NCI-H748 (cell line): ENCODE results near the gene AP4E1.
"Not testable (repeated sequence)": the region's sequence is repeated elsewhere in the genome, so short reads cannot be mapped to it uniquely, and the experiment has no call there.

Source experiments
- DNase-seq: peaks from one replicate; lab custom pipeline; 2025; ENCODE audit not compliant: unreplicated experiment; lab: John Stamatoyannopoulos, UW

The AP4E1 gene

GRCh38 chr15:50908209-50909009 lies at the start of gene AP4E1:
AP4E1 (plus strand) TSS chr15:50908683; CDS start chr15:50908779, 96 bp downstream.
- peak; percentile 87 for DNase-seq

- DNase-seq = no peak
Measured at GRCh38 chr15:50860824-50861223, 47.7 kb upstream of the AP4E1 start.

- DNase-seq = no peak
Measured at GRCh38 chr15:50862553-50862952, 45.9 kb upstream of the AP4E1 start.

- no peak for DNase-seq
Measured at GRCh38 chr15:50864873-50865272, 43.6 kb upstream of the AP4E1 start.

- DNase-seq = no peak
Measured at GRCh38 chr15:50865515-50866353, 42.7 kb upstream of the AP4E1 start.

- no peak for DNase-seq
Measured at GRCh38 chr15:50871832-50872231, 36.7 kb upstream of the AP4E1 start.

GRCh38 chr15:50872832-50873426 lies 35.6 kb upstream of the AP4E1 start:
- DNase-seq = no peak

GRCh38 chr15:50873935-50874361 lies 34.5 kb upstream of the AP4E1 start:
- no peak for DNase-seq

GRCh38 chr15:50875238-50875637 lies 33.2 kb upstream of the AP4E1 start:
- not testable (repeated sequence) for DNase-seq

- DNase-seq = no peak
Measured at GRCh38 chr15:50876260-50876988, 32.1 kb upstream of the AP4E1 start.

GRCh38 chr15:50876989-50877360 lies 31.5 kb upstream of the AP4E1 start:
- DNase-seq = peak; percentile 55

GRCh38 chr15:50879016-50879617 lies 29.4 kb upstream of the AP4E1 start:
- no peak for DNase-seq

- DNase-seq = no peak
Measured at GRCh38 chr15:50880206-50880605, 28.3 kb upstream of the AP4E1 start.

GRCh38 chr15:50880651-50881114 lies 27.8 kb upstream of the AP4E1 start:
- DNase-seq = no peak

- no peak for DNase-seq
Measured at GRCh38 chr15:50881121-50882048, 27.1 kb upstream of the AP4E1 start.

GRCh38 chr15:50883903-50884302 lies 24.6 kb upstream of the AP4E1 start:
- DNase-seq = no peak

- no peak for DNase-seq
Measured at GRCh38 chr15:50884540-50884939, 23.9 kb upstream of the AP4E1 start.

GRCh38 chr15:50886139-50886467 lies 22.4 kb upstream of the AP4E1 start:
- DNase-seq = no peak

GRCh38 chr15:50886611-50887345 lies 21.7 kb upstream of the AP4E1 start:
- no peak for DNase-seq
